ENCODE data around the gene WFDC10A.

DNA sequence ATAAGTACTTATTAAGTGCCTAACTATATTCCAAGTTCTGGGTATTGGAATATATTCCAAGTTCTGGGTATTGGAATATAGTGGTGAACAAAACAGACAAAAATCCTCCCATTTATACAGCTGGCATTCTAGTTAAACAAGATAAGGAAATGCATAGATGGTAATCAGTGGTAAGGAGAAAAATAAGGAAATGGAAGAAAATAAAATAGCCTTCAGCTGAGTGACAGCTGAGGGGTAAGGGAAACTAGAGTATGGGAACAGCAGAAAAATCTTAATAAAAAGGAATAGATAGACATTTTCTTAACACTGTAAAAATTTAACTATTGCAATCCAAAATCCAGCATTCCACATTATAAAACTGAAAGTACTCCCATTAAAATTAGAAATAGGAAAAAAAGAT is 17.2 kb upstream of the WFDC10A start:
- TF ChIP-seq CTCF (IDR thresholded peaks at IDR 0.05; ENCODE audit: low read length) (no peak), EZH2 (optimal IDR thresholded peaks at IDR 0.05; ENCODE audit: low read depth, low read length) (no peak)
